ENCODE data around the gene IGSF10. TPM values are rescaled to one million over a fixed set of nuclear protein-coding genes. Genes with fewer than 3 reads are reported as not detected.

The IGSF10 gene
- total and polyA plus RNA-seq, 4 donors: 0.24 to 1.6 (median 0.73) TPM

DNA sequence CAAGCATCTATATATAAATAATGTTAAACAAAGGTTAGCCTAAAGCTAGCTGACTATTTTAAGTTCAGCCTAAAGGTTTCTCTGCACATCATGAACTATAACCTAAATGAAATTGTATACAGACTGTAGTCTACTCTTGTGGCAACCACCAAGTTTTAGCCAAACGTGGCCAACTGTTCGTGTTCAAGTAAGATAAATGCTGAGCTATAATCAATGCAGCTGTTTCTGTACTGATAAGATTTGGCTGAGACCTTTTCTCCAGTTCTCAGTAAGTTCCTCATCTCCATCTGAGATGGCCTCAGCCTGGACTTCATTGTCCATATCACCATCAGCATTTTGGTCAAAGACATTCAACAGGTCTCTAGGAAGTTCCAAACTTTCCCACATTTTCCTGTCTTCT lies 43.7 kb upstream of the IGSF10 start:
- H3K36me3 ChIP-seq (ENCODE audit: control insufficient read depth in 4 of 4, insufficient read depth in 3 of 4, low read depth in 1 of 4, low read length in 3 of 4): no peaks in the 10 kb centered on the region
- TF ChIP-seq HNF4A (conservative IDR thresholded peaks at IDR 0.05): no peak
- TF ChIP-seq, protein P1, sequence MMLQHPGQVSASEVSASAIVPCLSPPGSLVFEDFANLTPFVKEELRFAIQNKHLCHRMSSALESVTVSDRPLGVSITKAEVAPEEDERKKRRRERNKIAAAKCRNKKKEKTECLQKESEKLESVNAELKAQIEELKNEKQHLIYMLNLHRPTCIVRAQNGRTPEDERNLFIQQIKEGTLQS (IDR thresholded peaks at IDR 0.05): no peak
- 77% methylated on average over 2 of the region's 2 CpGs for WGBS
- no peak for DNase-seq (ENCODE audit: low spot score)
- no peak overlapping the region for H3K4me3 ChIP-seq (ENCODE audit: low read depth in 1 of 3, low read length in 3 of 3)
- no peaks in the 10 kb centered on the region for H3K4me1 ChIP-seq (ENCODE audit: control insufficient read depth in 4 of 4, insufficient read depth in 4 of 4, low read length in 3 of 4)
- H3K9me3 ChIP-seq (ENCODE audit: control insufficient read depth in 4 of 4, low read length in 3 of 4): no peaks in the 10 kb centered on the region
- no peak overlapping the region for H3K9ac ChIP-seq (ENCODE audit: low read depth in 1 of 2, low read length in 2 of 2)
- no peak overlapping the region for H3K27ac ChIP-seq (ENCODE audit: low read depth in 1 of 2, low read length in 2 of 2)
- no peaks in the 10 kb centered on the region for H3K27me3 ChIP-seq (ENCODE audit: control insufficient read depth in 4 of 4, insufficient read depth in 4 of 4, low read length in 3 of 4)

DNA sequence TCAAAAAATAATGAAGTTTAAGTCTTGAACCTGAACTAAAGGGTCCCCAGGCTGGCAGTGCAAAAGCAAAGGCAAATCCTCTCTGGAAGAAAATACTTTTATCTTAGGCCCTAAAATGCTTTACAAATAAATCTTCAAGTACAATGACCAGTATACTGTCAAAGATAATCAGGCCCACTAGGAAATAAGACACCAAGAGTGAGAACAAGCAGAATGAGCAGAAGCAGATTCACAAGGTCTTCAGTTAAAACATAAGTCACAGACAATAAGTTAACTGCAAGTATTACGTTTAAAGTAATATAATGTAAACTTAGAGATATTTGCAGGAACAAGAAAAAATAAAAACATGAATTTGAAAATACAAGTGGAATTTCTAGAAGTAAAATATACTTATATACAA lies 42.2 kb upstream of the IGSF10 start:
- no peaks in the 10 kb centered on the region for H3K36me3 ChIP-seq (ENCODE audit: control insufficient read depth in 4 of 4, insufficient read depth in 3 of 4, low read depth in 1 of 4, low read length in 3 of 4)
- no peak overlapping the region for H3K4me3 ChIP-seq (ENCODE audit: low read depth in 1 of 3, low read length in 3 of 3)
- H3K27me3 ChIP-seq (ENCODE audit: control insufficient read depth in 4 of 4, insufficient read depth in 4 of 4, low read length in 3 of 4): no peaks in the 10 kb centered on the region
- H3K9me3 ChIP-seq (ENCODE audit: control insufficient read depth in 4 of 4, low read length in 3 of 4): no peaks in the 10 kb centered on the region
- WGBS: 79% methylated on average over 1 of the region's 1 CpG
- TF ChIP-seq CTCF (IDR thresholded peaks at IDR 0.05; ENCODE audit: low read depth, low read length, missing input control) (no peak), JUND (IDR thresholded peaks at IDR 0.05) (no peak), SP1 (IDR thresholded peaks at IDR 0.05) (no peak), FOXA1 (IDR thresholded peaks at IDR 0.05) (no peak), HNF4A (conservative IDR thresholded peaks at IDR 0.05) (no peak), YY1 (IDR thresholded peaks at IDR 0.05) (no peak), FOXA2 (IDR thresholded peaks at IDR 0.05) (no peak), REST (IDR thresholded peaks at IDR 0.05) (no peak), GABPA (IDR thresholded peaks at IDR 0.05 in 1 of 2, conservative IDR thresholded peaks at IDR 0.05 in 1 of 2) (no peak), NR2F2 (IDR thresholded peaks at IDR 0.05) (no peak), RXRA (IDR thresholded peaks at IDR 0.05) (no peak), TAF1 (conservative IDR thresholded peaks at IDR 0.05) (no peak), RAD21 (IDR thresholded peaks at IDR 0.05) (no peak), ZBTB33 (IDR thresholded peaks at IDR 0.05) (no peak), MAX (IDR thresholded peaks at IDR 0.05) (no peak), EGR1 (IDR thresholded peaks at IDR 0.05; ENCODE audit: low read depth in 2 of 2) (no peak), HNF4G (IDR thresholded peaks at IDR 0.05) (no peak)
- TF ChIP-seq, protein P1 (IDR thresholded peaks at IDR 0.05): no peak
- H3K27ac ChIP-seq (ENCODE audit: low read depth in 1 of 2, low read length in 2 of 2): no peak overlapping the region
- DNase-seq (ENCODE audit: low spot score): no peak
- no peaks in the 10 kb centered on the region for H3K4me1 ChIP-seq (ENCODE audit: control insufficient read depth in 4 of 4, insufficient read depth in 4 of 4, low read length in 3 of 4)
- H3K9ac ChIP-seq (ENCODE audit: low read depth in 1 of 2, low read length in 2 of 2): no peak overlapping the region
